Measurements from ENCODE around the gene ADAMTSL3. TPM values are rescaled to one million over a fixed set of nuclear protein-coding genes. Genes with fewer than 3 reads are reported as not detected.

Gene ADAMTSL3
- total and polyA plus RNA-seq, 4 donors: 3.5 to 19.0 (median 8.0) TPM

GRCh38 chr15:83890587-83890986 is 236.7 kb downstream of the ADAMTSL3 start (continued):
- TF ChIP-seq ZBTB33 (IDR thresholded peaks at IDR 0.05): peak; percentile 21

- Histone ChIP-seq H3K9me3 (ENCODE audit: control insufficient read depth in 4 of 4, low read length in 3 of 4) (no peaks in the 10 kb centered on the region), H3K27me3 (ENCODE audit: control insufficient read depth in 4 of 4, insufficient read depth in 4 of 4, low read length in 3 of 4) (no peaks in the 10 kb centered on the region), H3K9ac (ENCODE audit: low read depth in 1 of 2, low read length in 2 of 2) (no peak overlapping the region), H3K27ac (ENCODE audit: low read depth in 1 of 2, low read length in 2 of 2) (no peak overlapping the region), H3K4me1 (ENCODE audit: control insufficient read depth in 4 of 4, insufficient read depth in 4 of 4, low read length in 3 of 4) (peaks cover 3 to 11% (median 5%) of the 10 kb centered on the region in 4 donors), H3K36me3 (ENCODE audit: control insufficient read depth in 4 of 4, insufficient read depth in 3 of 4, low read depth in 1 of 4, low read length in 3 of 4) (peaks cover 0 to 6% (median 1%) of the 10 kb centered on the region in 4 donors), H3K4me3 (ENCODE audit: low read depth in 1 of 3, low read length in 3 of 3) (no peak overlapping the region)
- no peak for DNase-seq (ENCODE audit: low spot score)
- TF ChIP-seq YY1 (IDR thresholded peaks at IDR 0.05): no peak
- no peak for TF ChIP-seq HNF4A (conservative IDR thresholded peaks at IDR 0.05)
- TF ChIP-seq RAD21 (IDR thresholded peaks at IDR 0.05): no peak
- no peak for TF ChIP-seq FOXA2 (IDR thresholded peaks at IDR 0.05)
- TF ChIP-seq HNF4G (IDR thresholded peaks at IDR 0.05): no peak
- TF ChIP-seq ATF3 (IDR thresholded peaks at IDR 0.05): no peak
- TF ChIP-seq TAF1 (conservative IDR thresholded peaks at IDR 0.05): no peak
- TF ChIP-seq FOXA1 (IDR thresholded peaks at IDR 0.05): no peak
- no peak for TF ChIP-seq JUND (IDR thresholded peaks at IDR 0.05)
- TF ChIP-seq REST (IDR thresholded peaks at IDR 0.05): no peak
- no peak for TF ChIP-seq GABPA (IDR thresholded peaks at IDR 0.05 in 1 of 2, conservative IDR thresholded peaks at IDR 0.05 in 1 of 2)
- no peak for TF ChIP-seq SP1 (IDR thresholded peaks at IDR 0.05)
- TF ChIP-seq EGR1 (IDR thresholded peaks at IDR 0.05; ENCODE audit: low read depth in 2 of 2): no peak
- TF ChIP-seq CTCF (IDR thresholded peaks at IDR 0.05; ENCODE audit: low read depth, low read length, missing input control): no peak
- no peak for TF ChIP-seq ZBTB33 (IDR thresholded peaks at IDR 0.05)
- no peak for TF ChIP-seq RXRA (IDR thresholded peaks at IDR 0.05)
- WGBS: 95% methylated on average over 4 of the region's 4 CpGs
These were observed 238.6 kb downstream of the ADAMTSL3 start for GRCh38 chr15:83892498-83892897.
